ENCODE results near the gene ITPKC. TPM values are rescaled to one million over a fixed set of nuclear protein-coding genes. Genes with fewer than 3 reads are reported as not detected.

ITPKC gene
- total and polyA plus RNA-seq, 2 of the 13 experiments (the other 11 are each of a cell fraction or from before 2014, with no cell fraction given), result 6.9 to 11.2 TPM

- TF ChIP-seq ZFP91 (CRISPR knock-in tag; IDR thresholded peaks at IDR 0.05; ENCODE audit: borderline replicate concordance) (peak; percentile 52; the same call in 1 of the 2 replicates), HOXA9 (CRISPR knock-in tag; IDR thresholded peaks at IDR 0.05; ENCODE audit: borderline replicate concordance) (no peak), ZNF276 (CRISPR knock-in tag; IDR thresholded peaks at IDR 0.05; ENCODE audit: low read depth) (no peak), ZNF562 (CRISPR knock-in tag; IDR thresholded peaks at IDR 0.05; ENCODE audit: borderline replicate concordance) (no peak), FOXM1 (CRISPR knock-in tag; IDR thresholded peaks at IDR 0.05) (no peak), AGO1 (IDR thresholded peaks at IDR 0.05; ENCODE audit: low read depth, low read length, poor library complexity, severe bottlenecking) (no peak), ARNT (IDR thresholded peaks at IDR 0.05) (no peak), ZNF607 (CRISPR knock-in tag; IDR thresholded peaks at IDR 0.05; ENCODE audit: borderline replicate concordance) (no peak), ZNF770 (CRISPR knock-in tag; IDR thresholded peaks at IDR 0.05) (no peak), SP1 (IDR thresholded peaks at IDR 0.05) (no peak), SP1 (CRISPR knock-in tag; IDR thresholded peaks at IDR 0.05) (no peak), ZBTB1 (CRISPR knock-in tag; IDR thresholded peaks at IDR 0.05; ENCODE audit: borderline replicate concordance) (no peak), TIGD3 (CRISPR knock-in tag; IDR thresholded peaks at IDR 0.05; ENCODE audit: borderline replicate concordance) (no peak), ZSCAN25 (CRISPR knock-in tag; IDR thresholded peaks at IDR 0.05) (0 out of 2 replicates have a peak, but pooled peaks have one; percentile 21), MZF1 (CRISPR knock-in tag; IDR thresholded peaks at IDR 0.05; ENCODE audit: borderline replicate concordance) (no peak), ZNF468 (CRISPR knock-in tag; IDR thresholded peaks at IDR 0.05) (no peak), MTF2 (CRISPR knock-in tag; IDR thresholded peaks at IDR 0.05; ENCODE audit: borderline replicate concordance) (no peak), ONECUT2 (CRISPR knock-in tag; IDR thresholded peaks at IDR 0.05) (no peak), SAP130 (CRISPR knock-in tag; IDR thresholded peaks at IDR 0.05; ENCODE audit: low read depth) (peak; percentile 36; the same call in 1 of the 2 replicates), RFX5 (IDR thresholded peaks at IDR 0.05; ENCODE audit: low read depth, low read length) (no peak)
These were observed 14.4 kb upstream of the ITPKC start (continued) for GRCh38 chr19:40702337-40703012.

All from HepG2 (cell line).